Activated CD4-positive, alpha-beta T cell treated with anti-CD3 and anti-CD28 coated beads, Interleukin-2, amount 50 U/mL, for 48 hours (primary cell): Measurements from ENCODE around the gene THUMPD3.

ENCODE experiments used
- DNase-seq, 2 experiments: peaks; one replicate each; pipeline ENCODE4 v3.0.0-alpha.2; 2020

The THUMPD3 gene

DNA sequence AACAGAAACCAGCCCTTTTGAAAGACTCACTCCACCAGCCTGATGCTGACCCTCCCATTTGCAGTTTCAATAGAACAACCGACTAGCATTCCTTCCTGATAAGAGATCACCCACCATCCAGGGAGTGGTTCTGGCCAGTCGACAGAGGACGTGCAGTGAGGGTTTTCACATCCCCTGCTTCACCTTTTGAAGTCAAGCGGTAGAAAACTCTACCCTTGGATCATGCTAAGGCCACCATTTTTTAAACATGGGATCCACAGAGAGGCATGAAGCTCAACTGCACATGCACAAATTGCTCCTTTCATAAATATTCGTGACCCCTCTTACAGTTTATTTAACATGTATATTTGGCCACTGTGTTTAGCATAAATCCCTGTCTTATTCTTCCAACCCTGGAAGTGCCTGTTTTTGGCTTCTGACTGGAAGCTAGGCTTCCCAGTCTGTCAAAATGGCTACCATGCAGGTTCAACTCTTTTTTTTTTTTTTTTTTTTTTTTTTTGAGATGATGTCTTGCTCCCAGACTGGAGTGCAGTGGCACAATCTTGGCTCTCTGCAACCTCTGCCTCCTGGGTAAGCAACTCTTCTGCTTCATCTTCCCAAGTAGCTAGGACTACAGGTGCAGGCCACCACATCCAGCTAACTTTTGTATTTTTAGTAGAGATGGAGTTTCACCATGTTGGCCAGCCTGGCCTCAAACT, 1.0 kb upstream of the THUMPD3 start:
- no peak for DNase-seq

DNA sequence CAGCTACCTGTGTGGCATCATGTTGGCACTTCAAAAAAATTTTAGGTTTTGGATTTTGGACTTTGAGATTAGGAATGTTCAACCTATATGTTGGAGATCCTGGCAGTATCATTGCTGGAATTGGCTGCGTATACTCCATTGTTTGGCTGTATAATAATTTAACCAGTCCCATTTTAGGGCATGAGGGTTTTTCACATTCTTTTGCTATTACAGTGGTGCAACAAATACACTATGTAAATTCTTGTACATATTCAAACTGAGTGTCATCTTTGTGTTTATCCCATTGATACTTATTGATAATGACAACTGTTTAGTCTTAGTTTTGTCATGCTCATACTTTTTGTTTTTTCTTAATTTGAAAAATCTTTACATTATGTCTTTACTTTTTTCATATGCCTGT, 6.7 kb downstream of the THUMPD3 start:
- DNase-seq, result no peak

DNA sequence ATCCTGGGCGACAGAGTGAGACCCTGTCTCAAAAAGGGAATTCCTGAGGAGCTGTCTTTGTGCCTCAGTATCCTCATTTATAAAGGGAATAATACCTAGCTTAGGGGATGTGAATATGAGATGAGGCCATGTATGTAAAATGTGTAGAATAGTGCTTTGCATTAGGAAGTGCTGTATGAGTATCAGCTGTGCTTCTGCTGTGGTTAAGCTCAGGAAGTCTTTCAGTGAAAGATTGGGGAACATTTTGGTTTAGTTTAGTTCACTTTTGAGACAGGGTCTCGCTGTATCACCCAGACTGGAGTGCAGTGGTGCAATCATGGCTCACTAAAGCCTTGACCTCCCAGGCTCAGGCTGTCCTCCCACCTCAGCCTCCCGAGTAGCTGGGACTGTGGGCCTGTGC, 10.6 kb downstream of the THUMPD3 start:
- no peak for DNase-seq

DNA sequence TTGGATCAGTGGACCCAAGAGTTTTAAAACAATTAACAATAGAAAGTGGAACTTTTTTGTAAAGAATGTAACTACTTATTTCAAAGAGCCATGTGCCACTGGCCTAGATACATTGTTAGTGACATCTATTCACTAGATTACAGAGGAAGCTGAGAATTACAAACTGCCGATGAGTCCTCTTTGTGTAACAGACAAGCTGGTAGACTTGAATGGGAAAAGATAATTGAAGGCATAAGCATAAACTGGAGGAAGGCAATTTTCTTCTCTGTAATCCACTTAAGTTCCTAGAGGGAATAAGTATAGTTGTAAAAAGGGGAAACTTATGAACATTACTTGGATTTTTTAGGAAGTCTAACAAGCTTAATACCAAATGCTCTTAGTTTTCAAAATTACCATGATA, 15.1 kb downstream of the THUMPD3 start:
- no peak for DNase-seq

DNA sequence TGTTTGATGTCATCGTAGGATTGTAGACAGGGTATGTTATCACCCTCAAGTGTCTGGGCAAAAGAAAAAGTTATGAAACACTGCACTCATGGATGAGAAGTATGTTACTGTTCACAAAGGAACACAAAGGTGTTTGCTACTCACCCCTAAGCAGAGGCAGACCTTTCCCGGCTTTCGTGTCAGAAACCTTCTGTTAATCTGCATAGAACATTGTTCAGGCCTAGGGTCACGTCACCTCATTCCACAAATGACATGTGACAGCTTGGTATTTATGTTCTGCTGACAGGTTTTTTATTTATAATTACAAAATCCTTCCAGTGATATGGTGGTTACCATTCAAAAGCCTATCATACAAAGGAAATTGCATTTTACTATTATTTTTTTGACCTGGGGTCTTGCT, 16.5 kb downstream of the THUMPD3 start:
- no peak for DNase-seq

DNA sequence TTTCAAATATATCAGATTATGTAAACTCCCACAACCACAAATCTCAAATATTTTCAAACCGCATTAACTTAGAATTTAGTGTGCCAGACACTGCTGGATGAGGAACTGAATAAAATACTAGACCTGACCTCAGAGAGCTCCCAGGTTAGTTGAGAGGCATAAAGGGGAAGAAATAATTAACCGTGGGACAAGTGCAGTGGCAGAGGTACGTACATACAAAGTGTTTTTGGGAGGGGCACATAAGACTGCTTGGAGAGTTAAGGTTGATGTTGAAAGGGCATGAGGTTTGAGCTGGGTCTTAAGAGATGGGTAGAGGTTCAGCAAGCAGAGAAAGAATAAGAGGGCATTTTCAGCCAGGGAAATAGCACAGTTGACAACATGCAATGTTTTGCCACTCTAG, 17.2 kb downstream of the THUMPD3 start:
- no peak for DNase-seq

DNA sequence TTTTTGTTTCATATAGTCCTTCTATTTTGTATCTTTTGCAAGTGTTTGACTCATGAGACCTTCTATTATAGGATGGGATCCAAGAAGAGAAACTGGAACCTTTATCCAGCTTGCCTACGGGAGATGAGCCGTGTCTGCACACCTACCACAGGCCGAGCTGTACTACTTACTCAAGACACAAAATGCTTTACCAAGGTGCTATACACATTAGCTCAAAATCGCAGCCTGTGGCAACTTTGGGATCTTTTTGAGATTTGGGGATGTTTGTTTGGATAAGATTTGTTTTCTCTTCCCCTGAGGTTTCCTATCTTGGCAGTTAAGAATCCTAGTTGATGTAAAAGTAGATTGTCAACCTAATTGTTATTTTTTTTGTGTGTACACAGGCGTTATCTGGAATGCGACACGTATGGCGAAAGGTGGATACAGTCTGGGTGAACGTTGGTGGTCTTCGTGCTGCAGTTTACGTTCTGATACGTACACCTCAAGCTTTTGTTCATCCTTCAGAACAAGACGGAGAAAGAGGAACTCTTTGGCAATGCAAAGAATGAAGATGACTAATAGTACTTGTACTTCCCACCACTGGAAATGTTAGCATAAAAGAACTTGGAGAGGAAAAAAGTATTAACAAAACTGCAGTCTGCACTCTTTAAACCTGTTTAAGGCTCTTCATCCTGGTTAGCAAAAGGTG, 21.4 kb downstream of the THUMPD3 start:
- DNase-seq, result no peak

DNA sequence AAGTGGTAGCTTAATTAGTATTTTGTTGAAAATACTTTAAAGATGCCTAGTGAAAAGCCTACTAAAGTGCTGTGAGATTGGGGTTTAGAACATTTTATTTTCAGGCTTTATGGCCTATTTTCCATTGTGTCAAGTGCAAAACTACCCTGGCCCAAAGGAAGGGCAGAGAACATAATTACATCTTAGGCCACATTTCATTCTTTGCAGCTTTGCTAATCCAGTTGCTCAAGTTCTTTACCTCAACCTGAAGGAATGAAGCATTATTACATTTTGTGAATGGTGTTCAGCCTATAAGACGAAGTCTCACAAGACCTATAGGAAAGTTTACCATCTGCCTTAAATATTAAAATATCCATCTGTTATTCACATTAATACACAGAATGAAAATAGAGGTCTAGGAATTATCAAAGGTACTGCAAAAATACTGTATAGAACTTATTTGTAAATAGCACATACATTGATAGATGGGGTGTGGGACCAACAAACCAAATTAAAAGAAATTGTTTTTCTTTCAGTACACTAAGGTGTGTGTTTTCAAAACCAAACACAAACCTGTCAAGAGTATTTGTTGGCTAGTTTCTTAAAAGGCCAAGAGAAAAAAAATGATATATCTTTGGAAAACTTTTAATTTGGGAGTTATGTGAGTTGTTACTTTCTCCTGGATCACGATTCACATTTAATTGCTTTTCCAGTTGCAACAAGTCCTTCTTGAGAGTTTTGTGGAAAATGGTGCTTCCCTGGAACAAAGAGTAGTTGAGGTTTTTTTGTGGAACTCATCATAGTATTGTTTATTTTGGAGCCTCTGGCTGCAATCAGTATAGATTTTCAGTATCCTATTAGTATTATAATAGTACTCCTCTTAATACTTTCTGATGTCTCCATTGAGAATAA, 22.6 kb downstream of the THUMPD3 start:
- no peak for DNase-seq

DNA sequence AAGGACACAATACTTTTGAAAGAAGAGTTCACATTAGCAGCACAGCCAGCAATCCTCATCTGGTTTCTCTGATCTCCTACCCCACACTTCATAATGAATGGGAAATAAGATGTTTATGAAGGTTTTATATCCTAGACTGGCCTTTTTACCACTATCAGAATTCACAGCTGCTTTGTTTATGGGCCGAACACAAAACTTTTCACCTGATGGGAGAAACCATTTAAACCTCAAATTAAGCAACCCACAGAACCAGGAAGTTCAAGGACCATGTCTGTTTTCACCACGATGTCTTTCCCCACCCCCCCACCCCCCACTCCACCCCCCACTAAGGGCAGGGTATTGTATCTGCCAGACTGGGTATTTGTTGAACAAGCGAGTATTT, 23.2 kb downstream of the THUMPD3 start:
- DNase-seq, result no peak

DNA sequence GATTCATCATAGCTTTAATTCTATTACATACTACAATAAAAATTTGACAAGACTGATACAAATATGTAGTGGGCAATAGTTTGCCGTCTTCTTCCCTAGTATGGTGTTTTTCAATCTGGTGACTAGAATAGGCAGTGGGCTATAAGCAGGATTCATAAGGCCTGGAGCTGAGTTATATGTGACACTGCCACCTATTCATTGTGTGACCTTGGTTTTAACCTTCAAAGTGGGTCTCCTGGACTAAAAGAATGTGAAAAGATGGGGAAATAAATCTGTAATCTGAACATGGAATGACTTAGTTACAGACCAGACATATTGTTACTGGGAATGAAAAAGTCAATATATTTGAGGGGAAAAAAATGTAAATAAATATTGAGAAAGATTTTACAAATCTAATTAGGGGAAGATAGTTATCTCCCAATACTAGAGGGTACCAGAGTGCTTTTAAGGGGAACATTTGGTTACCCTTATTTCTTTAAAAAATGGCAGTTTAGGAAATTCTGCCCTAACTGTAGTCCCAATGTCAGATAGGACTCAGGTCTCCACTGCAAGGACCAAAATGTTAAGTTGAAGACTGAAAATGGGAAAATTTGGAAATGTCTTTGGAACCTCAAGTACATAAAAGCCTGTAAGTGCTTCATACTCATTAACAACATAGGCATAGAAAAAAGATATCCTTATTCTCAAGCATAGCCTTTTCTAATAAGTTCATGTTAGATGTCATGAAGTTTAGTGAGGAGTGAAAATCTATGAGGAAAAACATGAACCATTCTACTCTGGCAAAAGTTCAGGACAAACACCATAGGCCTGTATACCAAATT, 23.9 kb downstream of the THUMPD3 start:
- DNase-seq, result no peak

DNA sequence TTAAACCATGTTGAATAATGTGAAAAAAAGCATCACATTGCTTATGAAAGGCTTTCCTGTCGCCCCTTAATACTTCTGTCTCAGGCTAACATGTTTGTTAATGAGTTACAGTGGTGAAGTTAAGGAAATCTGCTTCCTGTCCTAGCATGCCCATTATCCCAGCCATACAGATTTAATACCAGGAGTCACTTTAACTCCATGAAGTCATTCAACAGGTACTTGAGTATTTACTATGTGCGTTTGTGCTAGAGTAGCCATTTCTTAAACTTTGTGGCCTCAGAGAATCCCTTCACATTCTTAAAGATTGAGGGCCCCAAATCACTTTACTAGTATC, 24.4 kb downstream of the THUMPD3 start:
- no peak for DNase-seq

DNA sequence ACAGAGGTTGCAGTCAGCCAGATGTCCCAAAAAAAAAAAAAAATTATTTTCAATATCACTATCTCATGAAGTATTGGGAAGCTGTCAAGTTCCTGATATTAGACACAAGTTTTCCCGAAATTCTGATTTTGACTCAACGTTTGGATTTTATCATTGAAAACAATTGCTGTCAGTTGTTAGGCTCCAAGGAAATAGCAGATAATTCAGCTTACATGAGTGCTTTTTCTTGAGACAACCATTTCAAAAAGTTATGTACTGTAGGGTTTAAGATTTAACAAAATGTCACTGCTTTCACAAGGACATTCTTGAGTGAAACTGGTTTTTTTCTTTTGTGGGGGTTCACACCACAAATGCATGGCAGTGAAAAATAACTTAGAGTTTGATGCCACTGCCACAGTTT, 25.3 kb downstream of the THUMPD3 start:
- DNase-seq, result no peak

DNA sequence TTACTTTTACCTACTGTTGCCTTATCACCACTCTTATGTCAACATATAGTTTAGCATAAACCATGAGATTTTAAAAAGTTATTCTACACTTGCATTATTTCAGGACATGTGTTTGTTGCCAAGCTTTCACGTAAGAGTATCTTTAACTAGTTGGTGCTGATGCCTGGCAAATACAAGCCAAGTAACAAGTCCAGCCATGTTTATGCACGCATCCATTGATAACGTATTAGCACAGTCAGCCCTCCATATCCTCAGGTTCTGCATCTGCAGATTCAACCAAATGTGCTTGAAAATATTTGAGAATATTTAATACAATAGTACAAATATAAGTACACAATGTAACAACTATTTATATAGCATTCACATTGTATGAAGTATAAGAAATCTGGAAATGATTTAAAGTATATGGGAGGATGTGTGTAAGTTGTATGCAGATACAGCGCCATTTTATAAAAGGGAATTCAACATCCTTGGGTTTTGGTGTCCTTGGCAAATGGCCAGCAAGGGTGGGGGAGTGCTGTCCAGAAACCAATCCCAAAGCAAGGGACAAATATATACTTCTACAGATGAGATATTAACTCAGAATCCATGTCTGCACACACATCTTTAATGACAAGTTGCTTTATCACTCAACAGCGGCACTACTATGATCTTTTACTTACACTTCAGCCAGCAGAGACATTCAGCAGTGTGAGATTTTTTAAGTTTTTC, 25.9 kb downstream of the THUMPD3 start:
- DNase-seq, result no peak

DNA sequence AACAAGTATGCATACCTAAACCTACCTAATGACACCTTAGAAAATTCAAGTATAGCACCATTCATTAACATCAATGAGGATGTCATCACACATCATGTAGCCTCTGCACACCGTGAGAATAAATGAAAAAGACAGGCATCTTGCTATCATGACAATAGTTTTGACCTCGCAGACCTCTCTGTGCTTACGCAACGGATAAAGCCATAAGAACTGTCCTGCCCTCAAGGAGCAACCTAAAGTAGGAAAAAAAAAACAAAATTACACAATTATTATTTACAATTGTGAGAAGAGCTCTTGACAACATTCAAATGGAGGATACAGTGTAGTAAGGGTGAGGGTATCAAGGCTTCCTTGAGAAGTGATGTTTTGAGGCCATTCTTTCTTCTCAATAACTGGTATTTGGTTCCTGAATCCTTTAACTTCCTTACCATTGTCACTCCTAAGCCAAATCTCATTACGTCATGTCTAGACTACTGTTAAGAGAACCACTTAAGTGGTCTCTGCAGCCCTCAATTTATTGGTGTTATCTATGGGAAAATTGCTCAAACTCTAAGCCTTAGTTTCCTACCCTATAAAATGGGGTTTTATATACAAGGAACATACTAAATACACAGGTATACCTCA, 27.5 kb downstream of the THUMPD3 start:
- no peak for DNase-seq

DNA sequence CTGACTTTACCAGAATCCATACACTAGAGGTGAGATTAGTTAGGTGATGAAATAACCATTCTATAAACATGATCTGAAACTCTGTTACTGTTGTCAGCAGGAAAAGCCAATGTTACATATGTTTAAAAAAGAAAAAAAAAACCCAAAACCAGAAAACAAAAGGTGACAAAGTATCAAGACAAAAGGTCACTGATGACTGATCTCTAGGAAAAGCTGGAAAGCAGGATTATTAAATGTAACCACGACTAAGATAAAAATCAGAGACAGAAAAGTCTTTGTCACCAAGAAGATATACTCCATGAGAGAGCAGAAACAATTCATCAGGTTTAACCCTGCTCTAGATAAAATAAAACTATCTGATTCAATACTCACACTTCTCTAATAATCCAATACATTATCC, 29.2 kb downstream of the THUMPD3 start:
- DNase-seq, result no peak

DNA sequence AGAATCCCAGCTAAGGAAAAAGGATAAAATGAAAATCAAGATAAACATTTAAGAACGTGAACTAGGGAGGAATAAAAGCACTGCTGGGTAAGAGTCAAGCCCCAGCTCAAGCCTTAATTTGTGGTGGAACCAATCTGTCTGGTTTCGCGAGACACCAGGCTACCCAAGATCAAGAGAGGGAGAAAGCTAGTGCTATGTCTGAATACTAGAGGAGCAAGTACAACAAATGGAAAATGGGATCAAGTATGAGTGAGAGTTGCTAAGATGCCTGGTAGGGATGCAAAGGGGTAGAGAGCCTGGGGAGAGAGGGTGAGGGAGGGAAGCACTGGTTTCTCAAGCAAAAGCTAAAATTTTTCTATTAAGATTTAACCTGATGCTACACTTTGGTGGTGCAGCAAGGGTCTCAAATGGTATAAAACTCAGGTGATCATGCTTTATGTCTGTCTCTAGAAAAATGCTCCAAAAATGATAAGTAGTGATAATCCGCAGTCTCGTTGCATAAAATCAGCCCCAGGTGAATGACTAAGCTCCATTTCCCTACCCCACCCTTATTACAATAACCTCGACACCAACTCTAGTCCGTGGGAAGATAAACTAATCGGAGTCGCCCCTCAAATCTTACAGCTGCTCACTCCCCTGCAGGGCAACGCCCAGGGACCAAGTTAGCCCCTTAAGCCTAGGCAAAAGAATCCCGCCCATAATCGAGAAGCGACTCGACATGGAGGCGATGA, 32.9 kb downstream of the THUMPD3 start:
- no peak for DNase-seq

DNA sequence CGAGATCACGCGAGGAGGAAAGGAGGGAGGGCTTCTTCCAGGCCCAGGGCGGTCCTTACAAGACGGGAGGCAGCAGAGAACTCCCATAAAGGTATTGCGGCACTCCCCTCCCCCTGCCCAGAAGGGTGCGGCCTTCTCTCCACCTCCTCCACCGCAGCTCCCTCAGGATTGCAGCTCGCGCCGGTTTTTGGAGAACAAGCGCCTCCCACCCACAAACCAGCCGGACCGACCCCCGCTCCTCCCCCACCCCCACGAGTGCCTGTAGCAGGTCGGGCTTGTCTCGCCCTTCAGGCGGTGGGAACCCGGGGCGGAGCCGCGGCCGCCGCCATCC, 33.4 kb downstream of the THUMPD3 start:
- peak; percentile 81 to 86 for DNase-seq

DNA sequence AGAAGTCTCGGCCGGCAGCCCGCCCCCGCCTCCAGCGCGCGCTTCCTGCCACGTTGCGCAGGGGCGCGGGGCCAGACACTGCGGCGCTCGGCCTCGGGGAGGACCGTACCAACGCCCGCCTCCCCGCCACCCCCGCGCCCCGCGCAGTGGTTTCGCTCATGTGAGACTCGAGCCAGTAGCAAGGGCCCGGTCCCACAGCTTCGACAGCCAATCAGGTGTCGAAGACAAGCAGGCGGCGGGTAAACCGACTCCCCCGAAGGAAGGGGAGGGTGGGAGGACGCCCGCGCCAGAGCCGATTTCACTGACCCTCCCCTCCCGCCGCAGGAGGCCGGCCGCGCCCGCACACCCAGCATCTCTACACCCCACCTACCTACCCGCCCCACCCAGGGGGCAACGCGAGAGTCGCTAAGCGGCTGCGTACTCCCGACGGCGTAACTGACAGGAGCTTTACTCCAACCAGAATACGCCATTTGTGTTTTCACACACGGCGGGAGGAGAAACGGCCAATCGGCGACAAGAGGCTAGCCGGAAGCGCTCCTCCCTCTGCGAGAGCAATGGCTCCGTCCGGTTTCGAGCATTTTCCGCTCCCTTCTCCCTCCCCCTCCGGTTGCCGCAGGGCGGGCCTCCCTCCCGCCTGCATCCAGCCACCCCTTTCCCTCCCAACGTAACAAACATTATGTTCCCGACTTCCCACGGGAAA, 33.9 kb downstream of the THUMPD3 start:
- DNase-seq, result peak; percentile 98

DNA sequence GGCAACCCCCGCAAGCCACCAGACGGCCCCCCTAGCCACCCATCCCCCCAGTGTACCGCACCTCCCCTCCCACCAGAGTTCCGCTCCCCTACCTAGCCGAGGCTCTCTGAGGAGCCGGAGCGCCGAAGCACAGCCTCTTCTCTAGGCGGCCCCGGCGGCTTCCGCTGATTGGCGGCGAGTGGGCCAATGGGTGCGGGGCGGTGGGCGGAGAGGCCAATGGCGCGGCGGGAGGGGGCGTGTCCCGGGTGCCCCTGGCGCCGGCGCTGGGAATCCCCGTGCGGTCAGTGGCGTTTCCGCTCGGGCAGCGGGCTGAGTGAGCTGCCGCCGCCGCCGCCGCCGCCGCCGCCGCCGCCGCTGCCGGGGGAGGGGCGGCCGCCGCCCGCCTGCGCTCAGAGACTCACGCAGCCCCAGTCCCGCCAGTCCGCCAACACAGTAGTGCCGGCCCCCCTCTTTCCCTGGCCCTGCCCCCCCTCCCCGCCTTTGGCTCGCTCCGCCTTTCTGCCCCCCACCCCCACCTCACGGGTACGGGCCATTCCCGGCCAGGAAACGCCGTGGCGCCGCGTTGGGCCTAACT, 34.6 kb downstream of the THUMPD3 start, which contains the start of gene SETD5:
TSS of gene SETD5 (plus strand) at position 284 of the 574 bp plus-strand sequence. CDS start 31,324 bp downstream, outside the sequence.
- peak; percentile 99 for DNase-seq
